ENCODE measurements around the gene GRM4.
"Not testable (repeated sequence)": the region's sequence is repeated elsewhere in the genome, so short reads cannot be mapped to it uniquely, and the experiment has no call there.

The GRM4 gene

DNA sequence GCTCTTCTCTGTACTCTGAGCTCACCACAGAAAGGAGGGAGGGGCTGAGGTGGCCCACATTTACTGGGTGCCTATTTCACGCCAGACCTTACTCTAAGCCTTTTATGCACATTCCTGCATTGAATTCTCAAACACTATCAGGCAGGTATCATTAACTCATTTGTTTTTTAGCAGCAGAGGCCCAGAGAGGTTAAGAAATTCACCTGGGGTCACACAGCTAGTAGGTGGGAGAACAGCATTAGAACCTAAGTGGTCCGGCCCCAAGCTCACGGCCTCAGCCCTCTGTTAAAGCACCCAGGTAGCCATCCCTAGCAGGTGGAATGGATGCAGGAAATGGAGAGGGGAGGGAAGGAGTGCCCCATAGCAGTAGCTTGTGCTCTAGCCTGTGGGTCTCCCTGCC lies 84.5 kb downstream of the GRM4 start:
- DNase-seq: no peak

DNA sequence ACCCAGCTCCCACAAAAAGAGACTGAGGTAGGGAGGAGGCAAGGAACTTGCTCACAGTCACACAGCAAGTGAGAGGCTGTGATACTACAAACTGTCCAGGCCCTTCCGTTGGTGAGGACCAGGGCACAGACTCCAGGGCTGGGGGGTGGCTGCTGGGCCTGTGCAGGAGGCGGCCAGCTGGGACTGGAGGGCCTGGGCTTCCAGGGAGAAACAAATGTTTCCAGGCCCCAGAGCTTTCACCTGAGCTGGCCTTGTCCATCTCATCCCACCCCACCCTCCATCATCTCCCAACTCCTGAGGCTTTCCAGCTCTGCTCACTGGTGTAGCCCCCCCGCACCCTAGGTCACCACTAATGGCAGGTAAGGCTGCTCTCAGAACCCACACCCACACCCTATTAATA lies 86.0 kb downstream of the GRM4 start:
- no peak for DNase-seq

DNA sequence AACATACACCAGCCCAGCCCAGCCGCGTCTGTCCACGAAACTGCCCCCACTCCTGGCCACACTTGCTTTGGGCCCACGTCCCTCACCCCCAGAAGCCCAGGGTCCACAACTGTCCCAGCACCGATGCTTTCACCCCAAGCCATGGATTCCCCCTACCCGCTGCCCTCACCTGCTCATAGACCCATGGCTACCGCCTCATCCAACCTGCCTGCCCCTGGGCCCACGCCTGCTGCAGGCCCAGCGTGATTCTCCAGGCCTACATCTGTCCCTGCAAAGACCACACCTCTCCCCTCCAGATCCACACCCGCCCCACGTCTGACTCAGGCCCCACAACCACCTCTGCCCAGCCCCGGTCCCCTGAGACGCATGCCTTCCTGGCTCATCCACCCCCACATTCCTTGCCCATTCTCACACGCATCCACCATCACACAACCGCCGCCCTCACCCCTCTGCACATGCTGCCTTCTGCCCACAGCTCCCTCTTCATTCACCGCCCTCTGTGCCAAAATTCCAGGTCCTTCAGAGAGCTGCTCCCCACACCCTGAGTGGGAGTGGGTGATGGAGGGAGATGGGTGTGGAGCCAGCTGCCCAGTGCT lies 86.7 kb downstream of the GRM4 start:
- DNase-seq: no peak

DNA sequence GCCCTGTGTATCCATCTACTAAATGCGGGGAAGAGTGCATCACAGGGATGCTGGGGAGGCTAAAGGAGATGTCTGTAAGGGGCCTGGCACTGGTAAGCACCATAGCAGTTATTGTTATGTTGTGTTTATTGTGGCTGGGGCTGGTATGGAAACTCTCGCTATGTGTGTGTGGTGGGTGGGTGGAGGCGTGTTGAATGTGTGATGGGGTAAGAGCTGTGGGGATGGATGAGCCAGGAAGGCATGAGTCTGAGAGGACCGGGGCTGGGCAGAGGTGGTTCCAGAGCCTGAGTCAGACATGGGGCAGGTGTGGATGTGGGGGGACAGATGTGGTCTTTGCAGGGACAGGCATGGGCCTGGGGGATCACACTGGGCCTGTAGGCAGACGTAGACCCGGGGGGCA lies 88.1 kb downstream of the GRM4 start:
- DNase-seq: no peak

DNA sequence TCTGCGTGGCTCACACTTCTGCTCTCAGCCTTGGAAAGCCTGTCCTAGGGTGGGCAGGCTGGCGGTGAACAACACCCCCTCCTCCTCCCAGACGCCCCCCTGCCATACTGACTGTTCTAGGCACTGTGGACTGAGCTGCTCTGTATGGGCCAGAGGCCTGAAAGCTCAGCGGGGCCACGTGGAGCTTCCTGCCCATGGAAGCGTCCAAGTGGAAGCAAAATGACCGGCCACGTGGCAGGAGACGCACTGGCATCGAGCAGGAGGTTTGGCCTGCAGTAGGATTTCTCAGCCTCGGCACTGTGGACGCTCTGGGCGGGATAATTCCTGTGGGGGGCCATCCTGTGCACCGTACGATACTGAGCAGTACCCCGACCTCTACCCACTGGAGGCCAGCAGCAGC lies 88.7 kb downstream of the GRM4 start:
- no peak for DNase-seq

DNA sequence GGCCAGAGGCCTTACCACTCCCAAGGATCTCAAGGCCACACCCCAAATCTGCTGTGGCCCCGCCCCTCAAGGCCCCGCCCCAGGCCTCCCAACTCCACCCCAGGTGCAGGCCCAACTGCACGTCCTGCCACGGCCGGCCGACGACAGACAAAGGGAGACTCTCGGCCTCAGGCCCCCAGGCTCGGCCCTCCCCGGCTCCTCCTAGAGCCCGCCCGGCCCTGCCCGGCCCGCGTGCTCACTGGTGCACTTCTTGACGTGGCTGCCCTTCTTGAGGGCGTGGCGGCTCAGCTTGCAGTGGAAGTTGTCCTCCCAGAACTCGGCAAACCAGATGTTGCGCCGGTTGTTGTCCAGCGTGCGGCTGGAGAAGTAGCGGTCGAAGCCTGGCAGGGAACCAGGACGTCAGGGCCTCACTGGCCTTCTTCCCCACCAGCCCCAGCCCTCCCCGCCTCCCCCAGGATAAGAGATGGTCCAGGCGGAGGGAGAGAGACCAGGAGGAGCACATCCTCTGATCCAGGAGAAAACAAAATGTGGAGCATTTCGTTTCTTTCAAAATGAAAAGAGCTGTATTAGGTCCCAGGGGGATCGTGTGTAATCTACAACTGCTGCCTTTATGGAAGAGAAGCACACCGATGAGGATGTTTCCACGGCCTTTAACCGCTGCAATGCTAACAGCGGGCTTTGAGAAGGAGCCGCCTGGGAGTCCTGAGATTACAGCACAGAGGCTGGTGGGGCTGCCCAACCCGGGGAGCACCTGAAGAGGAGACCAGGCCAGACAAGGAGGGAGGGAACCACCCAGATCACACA lies 89.4 kb downstream of the GRM4 start:
- DNase-seq: no peak

DNA sequence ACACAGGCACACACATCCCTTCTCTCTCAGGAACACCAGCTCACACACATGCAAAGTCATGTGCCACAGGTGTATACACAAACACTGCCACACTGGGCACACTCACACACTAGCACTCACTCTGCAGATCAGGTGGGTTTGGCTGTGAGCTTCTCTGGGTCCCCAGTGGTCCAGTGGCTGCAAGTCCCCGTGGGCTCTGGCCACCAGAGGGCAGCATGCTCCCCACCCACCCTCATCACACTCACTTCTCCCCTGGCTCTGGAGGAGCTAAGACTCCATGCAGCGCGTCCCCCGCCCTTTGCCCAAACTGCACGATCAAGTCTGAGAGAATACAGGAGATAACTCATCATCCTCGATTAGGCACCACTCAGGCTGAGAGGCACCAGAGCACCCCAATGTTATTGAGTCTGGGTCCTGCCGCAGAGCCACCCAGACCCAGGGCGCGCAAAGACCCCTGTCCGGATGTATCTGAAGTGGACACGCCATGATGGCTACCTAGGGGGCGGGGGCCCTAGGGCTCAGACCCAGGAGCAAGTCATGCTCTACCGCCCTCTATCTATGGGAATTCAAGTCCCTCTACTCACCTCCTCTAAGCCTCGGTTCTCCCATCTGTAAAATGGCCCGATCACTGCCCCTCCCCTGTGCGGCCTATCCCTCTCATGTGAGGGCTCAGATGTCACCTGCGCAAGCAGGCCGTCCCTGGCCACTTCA lies 90.5 kb downstream of the GRM4 start:
- DNase-seq: peak in 1 of 2 experiments; percentile 38

DNA sequence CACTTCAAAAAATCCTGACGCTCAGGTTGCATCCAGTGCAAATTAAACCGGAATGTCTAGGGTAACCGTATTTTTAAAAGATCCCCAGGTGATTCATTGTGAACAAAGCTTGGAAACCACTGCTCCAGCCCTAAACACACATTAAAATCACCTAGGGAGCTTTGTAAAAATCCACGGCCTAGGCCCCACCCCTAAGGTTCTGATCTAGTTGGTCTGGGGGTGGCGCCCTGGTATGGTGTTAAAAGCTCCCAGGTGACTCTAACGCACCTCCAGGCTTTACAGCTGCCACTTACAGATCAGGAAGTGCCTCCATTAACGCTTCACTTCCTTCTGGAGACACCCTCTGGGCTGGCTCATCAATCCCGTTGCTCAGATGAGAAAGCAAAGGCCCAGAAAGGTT lies 92.2 kb downstream of the GRM4 start:
- no peak for DNase-seq

DNA sequence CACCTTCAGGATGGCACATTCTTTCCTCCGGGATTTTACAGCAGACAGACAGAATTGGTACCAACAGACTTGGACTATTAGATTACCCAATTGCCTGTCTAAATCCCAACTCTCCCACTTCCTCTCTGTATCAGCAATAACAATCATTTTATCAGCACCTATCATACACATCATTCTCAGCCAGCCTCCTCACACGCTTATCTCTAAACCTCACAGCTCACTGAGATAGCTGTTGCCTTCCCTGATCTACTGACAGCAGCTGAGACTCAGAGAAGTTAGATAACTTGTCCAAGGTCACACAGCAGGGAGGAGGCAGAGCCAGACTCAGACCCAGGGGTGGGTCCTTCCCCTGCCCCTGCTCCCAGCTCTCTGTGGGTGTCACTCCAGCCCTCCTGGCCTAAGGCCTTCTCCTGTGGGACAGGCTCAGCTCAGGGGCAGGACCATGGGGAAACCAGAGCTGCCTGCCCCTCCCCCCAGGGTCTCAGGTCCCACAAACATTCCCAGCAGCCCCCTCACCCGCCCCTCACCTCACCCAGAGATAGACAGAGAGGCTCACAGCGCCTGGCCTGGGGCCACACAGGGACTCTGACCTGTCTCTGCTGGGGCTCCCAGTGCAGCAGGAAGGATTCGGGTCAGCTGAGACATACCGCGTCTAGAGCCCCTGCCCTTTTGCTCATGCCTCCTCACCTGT lies 92.8 kb downstream of the GRM4 start:
- no peak for DNase-seq

DNA sequence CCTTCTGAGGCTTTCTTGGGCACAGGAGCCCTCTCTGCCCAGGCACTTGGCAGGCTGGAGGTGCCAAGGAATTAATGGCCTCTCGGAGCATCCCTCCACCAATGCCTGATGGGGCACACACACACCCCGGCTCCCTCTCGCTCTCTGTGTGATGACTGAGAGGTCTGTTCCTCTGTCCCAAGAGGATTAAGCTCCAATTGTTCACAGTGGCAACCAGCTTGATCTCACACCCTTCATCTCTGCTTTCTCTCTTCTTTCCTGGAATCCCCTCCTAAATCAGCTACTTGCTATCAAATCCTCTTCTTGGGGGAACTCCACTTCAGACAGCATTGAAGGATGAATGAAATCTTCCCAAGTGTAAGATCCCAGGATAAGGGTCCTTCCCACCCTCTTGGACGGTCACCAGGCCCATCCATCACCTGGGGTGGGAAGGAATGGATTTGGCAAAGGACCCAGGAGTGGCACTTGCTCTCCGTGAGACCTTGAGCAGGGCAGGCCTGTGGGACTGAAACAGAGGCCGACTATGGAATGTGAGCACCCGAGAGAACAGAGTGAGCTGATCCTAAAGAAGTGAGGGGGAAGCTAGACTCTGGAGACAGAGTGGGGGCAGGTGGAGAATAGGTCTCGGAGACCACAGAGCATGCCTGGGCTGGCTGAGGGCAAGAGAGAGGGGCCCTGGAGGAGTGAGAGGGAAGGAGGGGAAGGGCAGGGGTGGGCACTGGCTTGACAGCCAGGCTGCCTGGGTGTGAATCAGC lies 93.6 kb downstream of the GRM4 start:
- DNase-seq: no peak

DNA sequence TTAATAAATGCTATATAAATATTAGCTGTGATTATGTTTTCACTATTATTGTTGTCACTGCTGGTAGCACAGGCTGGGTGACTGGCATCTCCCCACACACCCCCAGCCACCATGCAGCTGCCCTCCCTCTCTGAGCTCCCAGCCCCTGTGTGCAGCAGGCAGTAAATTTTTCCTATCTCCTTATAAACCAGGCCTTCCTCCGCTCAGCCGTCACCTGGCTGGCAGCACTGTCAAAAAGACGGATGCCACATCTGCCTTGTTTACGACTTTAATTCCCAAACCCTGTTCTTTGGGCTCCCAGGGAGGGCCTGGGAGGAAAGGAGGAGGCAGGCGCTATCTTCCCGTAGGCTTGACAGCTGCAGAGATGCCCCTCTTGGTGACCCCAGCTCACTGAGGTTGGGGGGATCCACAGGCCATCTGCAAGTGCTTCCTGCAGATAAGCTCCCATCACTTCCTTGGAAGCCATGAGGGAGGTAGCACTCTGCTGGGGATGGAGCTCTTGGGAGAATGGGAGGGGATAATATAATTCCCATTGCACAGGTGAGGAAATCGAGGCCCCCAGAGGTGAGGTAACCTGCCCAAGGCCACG lies 94.5 kb downstream of the GRM4 start:
- DNase-seq: no peak

DNA sequence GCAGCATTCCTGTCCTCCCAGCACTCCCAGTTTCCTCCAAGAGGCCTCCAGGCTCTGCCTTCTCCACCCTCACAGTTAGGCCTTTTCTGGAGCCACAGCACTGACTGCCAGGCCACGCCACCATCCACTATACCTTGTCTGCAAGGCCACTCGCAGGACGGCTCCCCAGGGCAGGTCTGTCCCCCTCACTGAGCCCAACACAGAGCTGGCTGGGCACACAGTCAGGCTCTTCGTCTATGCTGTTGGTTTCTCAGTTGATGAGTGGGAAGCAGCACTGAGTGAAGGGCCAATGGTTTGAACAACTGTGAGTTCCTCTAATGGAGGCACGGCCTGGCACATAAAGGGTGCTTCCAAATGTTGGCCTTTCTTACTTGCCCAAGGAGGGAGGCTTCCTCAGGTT lies 95.2 kb downstream of the GRM4 start:
- no peak for DNase-seq

DNA sequence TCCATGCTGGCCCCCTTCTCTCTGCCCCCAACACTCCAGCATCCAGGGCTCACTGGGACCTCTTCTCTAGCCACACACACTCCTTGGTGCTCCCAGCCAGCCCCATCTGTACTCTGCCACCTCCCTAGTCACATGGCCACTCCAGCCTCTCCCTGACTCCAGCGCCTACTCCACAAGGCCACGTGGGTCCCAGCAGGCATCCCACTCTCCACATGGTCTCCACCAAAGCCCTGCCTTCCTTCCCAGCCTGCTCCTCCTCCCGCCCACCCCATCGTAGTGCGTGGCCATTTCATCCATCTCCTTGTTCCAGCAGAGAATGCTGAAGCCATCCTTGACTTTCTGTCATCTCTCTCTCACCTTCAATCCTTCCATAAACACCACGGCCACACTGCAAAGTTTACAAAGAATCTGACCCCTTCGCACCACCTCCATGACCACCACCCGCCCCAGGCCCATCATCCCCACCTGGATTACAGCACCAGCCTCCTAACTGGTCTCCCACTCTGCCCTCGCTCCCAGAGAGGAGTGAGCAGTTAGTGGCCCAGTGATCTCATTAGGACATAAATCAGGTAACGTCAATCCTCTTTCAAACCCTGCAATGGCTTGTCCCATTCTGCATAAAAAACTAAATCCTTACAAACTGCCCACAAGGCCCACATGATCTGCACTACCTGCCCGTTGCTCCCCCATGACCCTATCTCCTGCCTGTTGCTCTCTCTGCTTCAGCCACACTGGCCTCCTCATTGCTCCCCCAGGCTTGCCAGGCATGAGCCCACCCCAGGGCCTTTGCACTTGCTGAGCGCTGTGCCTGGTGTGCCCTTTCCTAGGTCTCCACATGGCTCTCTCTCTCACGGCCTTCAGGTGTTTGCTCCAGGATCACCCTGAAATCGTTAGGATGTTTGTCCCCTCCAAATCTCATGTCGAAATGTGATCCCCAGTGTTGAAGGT lies 96.2 kb downstream of the GRM4 start:
- DNase-seq: peak; percentile 26 to 68

DNA sequence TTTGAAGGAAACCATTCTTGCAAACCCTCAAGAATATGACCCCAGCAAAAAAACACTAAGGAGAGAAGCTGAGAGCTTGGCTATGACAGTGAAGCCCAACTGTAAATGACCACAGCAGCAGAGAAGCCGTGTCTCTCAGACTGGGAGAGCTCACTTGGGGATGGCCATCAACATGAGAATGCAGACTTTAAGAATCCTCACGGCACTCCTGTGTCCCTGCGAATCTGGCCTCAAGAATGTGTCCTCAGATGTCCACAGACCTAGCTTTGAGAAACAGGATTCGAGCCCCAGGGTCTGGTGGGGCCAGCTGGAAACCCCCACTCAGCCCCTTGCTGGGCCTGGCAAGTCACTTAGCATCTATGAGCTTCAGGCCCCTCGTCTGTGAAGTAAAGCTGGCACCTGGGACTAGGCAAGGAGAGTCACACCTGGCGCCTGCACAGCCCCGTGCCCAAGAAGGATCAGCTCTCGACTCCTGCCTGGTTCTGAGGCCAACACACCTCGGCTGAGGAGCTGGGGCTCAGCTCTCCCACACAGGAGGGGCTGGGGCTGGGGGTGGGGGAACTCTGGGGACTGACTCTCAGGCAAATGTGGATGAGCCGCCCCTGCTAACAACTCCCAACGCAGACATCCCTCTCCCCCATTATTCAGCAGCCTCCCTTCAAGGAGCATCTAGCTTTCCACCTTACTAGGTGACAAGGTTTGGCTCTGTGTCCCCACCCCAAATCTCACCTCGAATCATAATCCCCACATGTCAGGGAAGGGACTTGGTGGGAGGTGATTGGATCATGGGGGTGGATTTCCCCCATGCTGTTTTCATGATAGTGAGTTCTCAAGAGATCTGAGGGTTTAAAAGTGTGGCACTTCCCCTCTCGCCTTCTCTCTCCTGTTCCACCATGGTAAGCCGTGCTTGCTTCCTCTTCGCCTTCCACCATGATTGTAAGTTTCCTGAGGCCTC lies 97.7 kb downstream of the GRM4 start:
- DNase-seq: no peak

DNA sequence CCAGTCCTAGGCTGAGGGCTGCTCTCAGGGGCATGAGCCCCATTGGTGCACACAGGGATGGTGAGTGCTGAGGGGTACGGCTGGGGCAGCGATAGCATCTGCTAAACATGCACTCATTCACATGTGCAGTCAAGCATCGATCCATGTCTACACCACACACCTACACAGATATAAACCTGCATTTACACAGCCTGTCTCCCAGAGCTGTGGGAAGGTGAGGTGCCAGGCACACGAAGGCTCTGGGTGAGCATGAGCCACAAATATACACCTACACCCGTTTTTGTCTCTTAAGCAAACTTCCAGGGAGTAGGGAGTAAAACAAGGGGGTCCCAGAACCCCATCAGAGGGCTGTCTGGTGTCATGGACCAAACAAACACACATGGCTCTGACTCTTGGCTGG lies 99.3 kb downstream of the GRM4 start:
- no peak for DNase-seq

DNA sequence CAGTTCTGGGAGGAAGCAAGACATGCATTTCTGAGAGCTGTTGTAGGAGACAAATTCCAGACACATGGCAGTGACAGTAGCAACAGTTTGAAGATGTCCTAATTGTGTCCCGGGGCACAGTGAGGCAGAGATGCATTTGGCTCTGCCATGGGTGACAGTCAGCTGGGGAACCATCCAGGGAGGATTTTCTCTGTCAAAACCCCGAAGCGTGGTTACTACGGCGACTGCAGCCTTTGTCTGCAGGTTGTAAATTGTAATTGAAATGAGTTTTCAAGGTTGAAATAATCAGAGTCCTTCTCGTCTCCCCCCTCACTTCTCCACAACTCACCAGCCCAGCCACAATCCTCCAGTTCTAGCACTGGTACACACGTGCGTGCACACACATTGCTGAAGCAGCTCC lies 100.1 kb downstream of the GRM4 start:
- DNase-seq: no peak

DNA sequence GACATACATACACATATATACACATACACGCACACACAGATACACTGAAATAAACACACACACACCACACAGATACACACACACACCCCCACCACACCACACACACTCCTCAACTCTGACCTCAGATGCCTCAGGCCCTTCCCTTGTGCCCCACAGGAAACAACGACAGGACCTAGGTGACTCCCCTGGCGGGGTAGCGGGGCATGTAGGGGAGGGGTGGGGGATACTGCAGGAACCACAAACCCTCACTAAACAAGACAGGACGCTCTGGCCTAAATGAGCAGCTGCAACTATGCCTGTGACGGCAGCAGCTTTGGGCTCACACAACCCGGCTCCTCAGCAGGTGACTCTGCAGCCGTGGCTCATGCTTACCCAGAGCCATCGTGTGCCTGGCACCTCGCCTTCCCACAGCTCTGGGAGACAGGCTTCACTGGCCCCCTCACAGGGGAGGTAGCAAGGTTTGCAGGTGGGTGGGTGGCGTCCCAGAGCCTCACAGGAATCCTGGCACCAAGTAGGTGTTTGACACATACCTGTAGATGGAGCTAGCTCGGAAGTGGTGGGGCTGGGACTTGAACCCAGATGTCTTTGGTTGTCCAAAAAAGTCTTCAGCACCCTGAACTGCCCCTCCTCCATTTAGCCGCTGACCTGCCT lies 100.8 kb downstream of the GRM4 start:
- no peak for DNase-seq

DNA sequence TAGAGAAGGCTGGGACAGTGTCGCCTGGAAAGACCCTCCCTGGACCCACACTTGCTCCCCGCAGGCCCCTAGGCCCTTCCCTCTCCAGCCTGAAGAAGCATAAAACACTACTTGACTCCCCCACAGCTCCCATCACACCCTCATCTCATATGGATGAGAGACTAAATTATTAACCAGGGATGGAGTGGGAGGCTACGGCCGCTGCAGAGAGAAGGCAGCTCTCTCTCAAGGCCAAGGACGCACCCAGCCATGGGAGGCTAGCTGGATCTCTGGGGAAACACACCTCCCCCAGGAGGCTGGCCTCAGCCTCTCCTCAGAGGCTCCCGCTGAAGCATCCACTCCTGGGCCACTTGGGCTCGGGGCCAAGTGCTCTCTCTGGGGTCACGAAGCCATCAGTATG lies 102.5 kb downstream of the GRM4 start:
- DNase-seq: no peak

DNA sequence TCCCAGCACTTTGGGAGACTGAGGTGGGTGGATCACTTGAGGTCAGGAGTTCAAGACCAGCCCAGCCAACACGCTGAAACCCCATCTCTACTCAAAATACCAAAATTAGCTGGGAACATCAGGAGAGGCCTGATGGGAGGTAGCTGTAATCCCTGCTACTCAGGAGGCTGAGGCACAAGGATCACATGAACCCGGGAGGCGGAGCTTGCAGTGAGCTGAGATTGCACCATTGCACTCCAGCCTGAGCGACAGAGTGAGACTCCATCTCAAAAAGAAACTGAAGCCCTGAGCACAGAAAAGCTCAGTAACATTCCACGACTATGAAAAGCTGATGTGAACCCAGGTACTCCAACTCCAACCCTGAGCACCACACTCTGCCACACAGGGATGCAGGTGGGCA lies 103.9 kb downstream of the GRM4 start:
- DNase-seq: not testable (repeated sequence)
